IMR-90 (cell line): ENCODE measurements around the gene EPC2. TPM values are rescaled to one million over a fixed set of nuclear protein-coding genes. Genes with fewer than 3 reads are reported as not detected.

Experiments used
- ATAC-seq: fragments of 200-7000 bp; cut with Tn5 transposase; 2 replicates; pipeline ENCODE4 v1.9.1; 2020; ENCODE audit warnings: low read depth, mild to moderate bottlenecking, moderate library complexity
- BruUV-seq: library from RNA; stranded (reverse); fragments of 400-500 nt; replicated peaks from 2 replicates; lab custom pipeline; 2021; lab: Mats Ljungman, UMichigan
- CTCF ChIA-PET: fragments of 300-600 bp; formaldehyde crosslinking; extraction: SDS; loops from one replicate; lab custom pipeline; 2021; ENCODE audit warnings: antibody characterized with exemption; lab: Yijun Ruan, JAX
- POLR2A ChIA-PET: fragments of 300-600 bp; sonication (Branson Sonifier 250); formaldehyde crosslinking; loops from one replicate; lab custom pipeline; 2022; ENCODE audit warnings: antibody characterized with exemption; ENCODE audit not compliant: unreplicated experiment; lab: Charles Lee
- DNase-seq: peaks from one replicate; pipeline ENCODE4 v3.0.0; 2013
- H2AFZ ChIP-seq: replicated peaks from 2 replicates; pipeline ENCODE3; 2013; ENCODE audit warnings: low read length, mild to moderate bottlenecking; ENCODE audit not compliant: poor library complexity
- H2AK5ac ChIP-seq: 2 replicates; pipeline ENCODE4 v1.6.1; 2013; ENCODE audit warnings: low read depth, low read length, inconsistent platforms
- H2AK9ac ChIP-seq: replicated peaks from 2 replicates; pipeline ENCODE3; 2013; ENCODE audit warnings: mild to moderate bottlenecking, low read depth, low read length, moderate library complexity; ENCODE audit not compliant: poor library complexity
- H2BK120ac ChIP-seq: 2 replicates; pipeline ENCODE4 v1.6.1; 2013; ENCODE audit warnings: low read depth, low read length, inconsistent platforms
- H2BK15ac ChIP-seq: 3 replicates; pipeline ENCODE4 v1.6.1; 2013; ENCODE audit warnings: low read depth, low read length, inconsistent platforms
- H2BK20ac ChIP-seq: 2 replicates; pipeline ENCODE4 v1.6.1; 2013; ENCODE audit warnings: low read depth, mild to moderate bottlenecking, inconsistent platforms, low read length, moderate library complexity
- H2BK5ac ChIP-seq: 2 replicates; pipeline ENCODE4 v1.6.1; 2013; ENCODE audit warnings: mild to moderate bottlenecking, low read depth, low read length, inconsistent platforms; ENCODE audit not compliant: poor library complexity, severe bottlenecking
- H3K14ac ChIP-seq: replicated peaks from 2 replicates; pipeline ENCODE4 v1.6.1; 2013; ENCODE audit warnings: low read depth, low read length, inconsistent platforms
- H3K18ac ChIP-seq: 2 replicates; pipeline ENCODE4 v1.6.1; 2013; ENCODE audit warnings: low read depth, low read length, control low read depth
- H3K23ac ChIP-seq: 2 replicates; pipeline ENCODE4 v1.6.1; 2013; ENCODE audit warnings: low read depth, low read length, inconsistent platforms
- H3K27ac ChIP-seq: 2 replicates; pipeline ENCODE4 v1.5.1; 2013; ENCODE audit warnings: mild to moderate bottlenecking, control low read depth, low read length; ENCODE audit not compliant: insufficient read depth
- H3K27me3 ChIP-seq: 2 replicates; pipeline ENCODE4 v1.6.1; 2013; ENCODE audit warnings: low read length; ENCODE audit not compliant: control insufficient read depth, insufficient read depth
- H3K36me3 ChIP-seq: 2 replicates; pipeline ENCODE4 v1.6.1; 2013; ENCODE audit warnings: low read length, mixed read lengths; ENCODE audit not compliant: control insufficient read depth, insufficient read depth
- H3K4ac ChIP-seq: 2 replicates; pipeline ENCODE4 v1.6.1; 2013; ENCODE audit warnings: low read depth, low read length, inconsistent platforms
- H3K4me1 ChIP-seq: 2 replicates; pipeline ENCODE4 v1.6.1; 2013; ENCODE audit warnings: low read length, mixed read lengths; ENCODE audit not compliant: control insufficient read depth, insufficient read depth
- H3K4me2 ChIP-seq: 2 replicates; pipeline ENCODE4 v1.6.1; 2013; ENCODE audit warnings: low read depth, mild to moderate bottlenecking, control low read depth, low read length, moderate library complexity
- H3K4me3 ChIP-seq: 2 replicates; pipeline ENCODE4 v1.5.1; 2013; ENCODE audit warnings: low read depth, mild to moderate bottlenecking, control low read depth, low read length, moderate library complexity; ENCODE audit not compliant: insufficient read depth
- H3K56ac ChIP-seq: 2 replicates; pipeline ENCODE4 v1.6.1; 2013; ENCODE audit warnings: low read length, inconsistent platforms; ENCODE audit not compliant: insufficient read depth; ENCODE audit errors: extremely low read depth
- H3K79me1 ChIP-seq, 2 experiments: 2 replicates each; pipeline ENCODE4 v1.6.1; 2013; ENCODE audit warnings: low read length in 2 of 2, inconsistent platforms in 1 of 2, low read depth in 1 of 2
- H3K9ac ChIP-seq: 2 replicates; pipeline ENCODE4 v1.6.1; 2013; ENCODE audit warnings: low read depth, low read length, control low read depth
- H3K9me1 ChIP-seq: 2 replicates; pipeline ENCODE4 v1.6.1; 2013; ENCODE audit warnings: low read length, inconsistent platforms; ENCODE audit not compliant: insufficient read depth
- H3K9me3 ChIP-seq: 2 replicates; pipeline ENCODE4 v1.6.1; 2013; ENCODE audit warnings: low read length; ENCODE audit not compliant: control insufficient read depth, insufficient read depth
- H4K20me1 ChIP-seq: 2 replicates; pipeline ENCODE4 v1.6.1; 2013; ENCODE audit warnings: low read length, inconsistent platforms; ENCODE audit not compliant: insufficient read depth
- H4K5ac ChIP-seq: 2 replicates; pipeline ENCODE4 v1.6.1; 2013; ENCODE audit warnings: mild to moderate bottlenecking, low read depth, low read length, control low read depth
- H4K8ac ChIP-seq, 2 experiments: 2 replicates each; pipeline ENCODE4 v1.6.1; 2013; ENCODE audit warnings: low read depth in 2 of 2, low read length in 2 of 2, control low read depth in 1 of 2, inconsistent platforms in 1 of 2
- H4K91ac ChIP-seq: 2 replicates; pipeline ENCODE4 v1.6.1; 2013; ENCODE audit warnings: low read depth, low read length, inconsistent platforms; ENCODE audit not compliant: insufficient read depth
- ELK1 ChIP-seq: fragments of 150-350 bp; IDR thresholded peaks from 2 replicates; pipeline ENCODE4 v1.6.1; 2016; ENCODE audit warnings: low read depth, mild to moderate bottlenecking, low read length, moderate library complexity, borderline replicate concordance
- FOS ChIP-seq: fragments of 150-350 bp; IDR thresholded peaks from 2 replicates; pipeline ENCODE4 v1.6.1; 2016; ENCODE audit warnings: low read depth, low read length
- MAFK ChIP-seq: IDR thresholded peaks from 2 replicates; pipeline ENCODE4 v1.6.1; 2012; ENCODE audit warnings: low read depth, low read length, improper control_type of control experiment
- MXI1 ChIP-seq: IDR thresholded peaks from 2 replicates; pipeline ENCODE4 v1.6.1; 2012; ENCODE audit warnings: low read depth, mild to moderate bottlenecking, low read length, moderate library complexity, borderline replicate concordance
- NFE2L2 ChIP-seq: fragments of 150-350 bp; IDR thresholded peaks from 2 replicates; pipeline ENCODE4 v1.6.1; 2016; ENCODE audit warnings: low read depth, mild to moderate bottlenecking, low read length
- RAD21 ChIP-seq: IDR thresholded peaks from 2 replicates; pipeline ENCODE4 v1.6.1; 2012; ENCODE audit warnings: low read length, improper control_type of control experiment
- RCOR1 ChIP-seq: IDR thresholded peaks from 2 replicates; pipeline ENCODE4 v1.6.1; 2012; ENCODE audit warnings: mild to moderate bottlenecking, low read length, improper control_type of control experiment; ENCODE audit not compliant: insufficient replicate concordance
- SMC3 ChIP-seq: fragments of 150-350 bp; IDR thresholded peaks from 2 replicates; pipeline ENCODE4 v1.6.1; 2016; ENCODE audit warnings: low read depth, mild to moderate bottlenecking, antibody characterized with exemption, low read length, moderate library complexity
- WGBS, 2 experiments: methylation state at CpG; one replicate each; pipeline versions ENCODE4 v1.1.5 to v1.1.7; 2013; ENCODE audit warnings: missing lambda C conversion rate in 2 of 2; ENCODE audit not compliant: insufficient read length in 1 of 2; ENCODE audit errors: extremely low coverage in 2 of 2; 5-methylcytosine and 5-hydroxymethylcytosine counted together
- dilution Hi-C: fragments of 300-500 bp; cut with HindIII; formaldehyde crosslinking; loops from one replicate; pipeline ENCODE4 v1.14.3; 2018; ENCODE audit warnings: low sequenced_read_pairs; ENCODE audit not compliant: unreplicated experiment
- in situ Hi-C: fragments of 300-500 bp; cut with MboI; formaldehyde crosslinking; loops from 3 replicates; pipeline ENCODE4 v1.14.3; 2019; ENCODE audit warnings: low sequenced_read_pairs, inconsistent platforms, mixed read lengths
- intact Hi-C: fragments of 100-400 bp; cut with micrococcal nuclease; formaldehyde crosslinking; loops from 2 replicates; pipeline ENCODE4 v1.10.0; 2022
- polyA plus RNA-seq, 3 experiments: library from polyadenylated mRNA; depleted of rRNA; stranded (reverse); fragments of >200 nt; gene quantifications; 2 replicates each; pipeline ENCODE4 v1.2.3, GENCODE V29; 2012; ENCODE audit warnings: low replicate concordance in 1 of 3
- total RNA-seq: library from RNA; depleted of rRNA; stranded (reverse); fragments of >200 nt; gene quantifications from 2 replicates; pipeline ENCODE4 v1.2.3, GENCODE V29; 2012

EPC2 gene
- total and polyA plus RNA-seq, 2 of the 4 experiments (the other 2 are of a cell fraction): 10.6 to 22.6 TPM

GRCh38 chr2:148696985-148697384 lies 52.4 kb downstream of the EPC2 start:
- TF ChIP-seq MAFK (no peak), SMC3 (no peak), RAD21 (no peak), FOS (no peak), MXI1 (no peak), RCOR1 (no peak), NFE2L2 (no peak), ELK1 (no peak)
- Histone ChIP-seq H3K79me1 (peaks cover 8 to 14% of the 10 kb centered on the region in 2 experiments), H3K9me3 (peaks cover 6% of the 10 kb centered on the region; the same call in 1 of the 2 replicates), H2AK5ac (no peak overlapping the region), H3K23ac (no peak overlapping the region), H3K4ac (no peak overlapping the region), H3K27me3 (no peaks in the 10 kb centered on the region), H4K91ac (no peak overlapping the region), H3K18ac (no peak overlapping the region), H4K5ac (no peak overlapping the region), H2BK5ac (no peak overlapping the region), H3K4me3 (no peak overlapping the region), H3K27ac (no peak overlapping the region), H3K36me3 (peaks cover 8% of the 10 kb centered on the region; the same call in 1 of the 2 replicates), H3K56ac (no peak overlapping the region), H2BK120ac (no peak overlapping the region), H3K14ac (no peak overlapping the region), H2AFZ (no peak overlapping the region), H3K4me2 (no peak overlapping the region), H2BK15ac (no peak overlapping the region), H2BK20ac (no peak overlapping the region), H4K20me1 (no peaks in the 10 kb centered on the region; the same call in 1 of the 2 replicates), H3K9ac (no peak overlapping the region), H3K4me1 (no peaks in the 10 kb centered on the region), H3K9me1 (no peaks in the 10 kb centered on the region), H2AK9ac (no peak overlapping the region), H4K8ac (no peak overlapping the region)
- WGBS, 2 experiments: no CpG with 5 or more reads among the region's 2 CpGs
- in situ Hi-C loops (no loop called here), intact Hi-C loops (no loop called here), dilution Hi-C loops (no loop called here)
- ATAC-seq (no peak), DNase-seq (no peak)
- POLR2A ChIA-PET: no interaction called here
- no TSS peak for BruUV-seq
- CTCF ChIA-PET: no interaction called here
